Measurements from ENCODE around the gene BRD1. TPM values are rescaled to one million over a fixed set of nuclear protein-coding genes. Genes with fewer than 3 reads are reported as not detected.
A peak's percentile ranks its signal among the peaks of the same experiment; 100 is the strongest.

The BRD1 gene
- total and polyA plus RNA-seq, 3 donors from 2014 or later, result 113 to 122 (median 114) TPM

DNA sequence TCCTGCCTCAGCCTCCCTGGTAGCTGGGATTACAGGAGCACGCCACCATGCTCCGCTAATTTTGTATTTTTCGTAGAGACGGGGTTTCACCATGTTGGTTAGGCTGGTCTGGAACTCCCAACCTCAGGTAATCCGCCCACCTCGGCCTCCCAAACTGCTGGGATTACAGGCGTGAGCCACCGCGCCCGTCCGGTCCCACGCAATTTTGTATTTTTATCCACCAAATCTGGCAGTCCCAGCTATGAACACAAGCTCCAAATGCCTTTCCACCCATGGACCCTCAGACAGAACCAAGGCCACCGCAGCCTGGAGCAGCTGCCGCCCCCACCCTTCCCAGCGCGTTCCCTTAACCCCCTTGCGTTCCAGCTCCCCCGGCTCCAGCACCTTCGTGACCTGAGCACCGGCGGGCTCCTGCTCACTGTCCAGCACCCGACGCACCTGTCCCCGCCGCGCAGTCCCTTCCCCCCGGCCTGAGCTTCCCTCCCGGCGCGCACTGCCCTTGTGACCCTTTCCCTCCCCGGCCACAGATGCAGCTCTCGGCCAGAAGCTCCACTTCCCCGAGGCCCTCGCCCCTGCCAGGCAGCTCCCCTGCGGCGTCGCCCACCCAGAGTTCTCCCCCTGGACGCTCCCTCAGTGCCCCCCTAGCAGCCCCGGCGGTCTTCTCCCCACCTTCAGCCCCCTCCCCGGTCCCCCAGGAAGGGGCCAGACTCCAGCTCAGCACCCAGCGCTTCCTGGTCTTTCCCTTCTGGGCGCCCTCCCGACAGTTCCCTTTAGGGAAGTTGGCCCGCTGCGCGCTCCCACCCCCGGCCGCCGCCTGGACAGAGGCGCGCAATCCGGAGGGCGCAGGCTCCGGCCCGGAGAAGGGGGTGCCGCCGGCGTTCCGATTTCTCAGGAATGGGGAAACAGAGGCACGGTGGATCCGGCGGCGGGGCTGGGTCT is 20.3 kb upstream of the BRD1 start:
- H3K27me3 ChIP-seq, result no peaks in the 10 kb centered on the region
- WGBS, 2 donors, result 16 to 20% methylated on average over 41 to 64 of the region's 64 CpGs
- intact Hi-C loops (cut with DNase I; ENCODE audit: low total_unique reads), result no loop called here

DNA sequence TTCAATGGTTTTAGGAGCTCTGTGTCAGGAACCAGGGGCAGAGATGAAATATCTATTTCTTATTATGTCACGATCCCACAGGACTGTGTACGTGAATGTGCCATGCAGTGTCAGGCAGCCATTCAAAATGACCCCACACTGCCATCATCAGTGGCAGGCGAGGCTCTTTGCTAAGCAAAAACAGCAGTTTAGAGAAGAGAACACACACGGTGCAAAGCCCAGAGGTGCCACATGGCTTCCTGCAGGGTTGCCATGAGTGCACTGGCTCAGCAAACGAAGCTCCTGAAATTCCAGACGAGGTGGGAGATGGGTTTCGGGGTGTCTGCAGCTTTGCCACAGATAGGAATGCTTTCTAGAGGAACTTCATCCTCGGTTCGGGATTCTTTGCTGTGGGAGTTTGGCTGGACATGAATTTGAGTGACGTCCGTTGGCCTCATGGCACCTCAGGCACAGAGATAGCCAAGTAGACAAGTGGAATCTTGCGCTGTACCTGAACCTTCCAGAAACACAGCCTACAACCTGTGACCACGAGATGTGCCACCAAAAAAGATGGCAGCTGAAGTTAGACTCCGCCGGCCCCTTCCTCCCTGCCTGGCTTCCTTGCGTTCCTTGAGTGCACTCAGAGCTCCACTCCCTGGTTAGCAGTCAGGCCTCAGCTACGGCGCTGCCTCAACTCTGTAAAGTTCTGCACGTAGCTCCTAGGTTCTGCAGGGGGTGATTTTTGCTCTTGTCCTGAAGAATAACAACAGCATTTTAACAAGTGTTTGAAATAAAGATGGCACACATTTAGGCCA is 18.2 kb upstream of the BRD1 start:
- Histone ChIP-seq H3K36me3 (ENCODE audit: low read depth, missing control alignments) (no peaks in the 10 kb centered on the region), H3K27me3 (no peaks in the 10 kb centered on the region), H3K4me3 (no peak overlapping the region), H3K4me1 (peaks cover 16% of the 10 kb centered on the region), H3K9me3 (no peaks in the 10 kb centered on the region), H3K27ac (no peak overlapping the region)
- no peak for DNase-seq
- TF ChIP-seq, protein P1, sequence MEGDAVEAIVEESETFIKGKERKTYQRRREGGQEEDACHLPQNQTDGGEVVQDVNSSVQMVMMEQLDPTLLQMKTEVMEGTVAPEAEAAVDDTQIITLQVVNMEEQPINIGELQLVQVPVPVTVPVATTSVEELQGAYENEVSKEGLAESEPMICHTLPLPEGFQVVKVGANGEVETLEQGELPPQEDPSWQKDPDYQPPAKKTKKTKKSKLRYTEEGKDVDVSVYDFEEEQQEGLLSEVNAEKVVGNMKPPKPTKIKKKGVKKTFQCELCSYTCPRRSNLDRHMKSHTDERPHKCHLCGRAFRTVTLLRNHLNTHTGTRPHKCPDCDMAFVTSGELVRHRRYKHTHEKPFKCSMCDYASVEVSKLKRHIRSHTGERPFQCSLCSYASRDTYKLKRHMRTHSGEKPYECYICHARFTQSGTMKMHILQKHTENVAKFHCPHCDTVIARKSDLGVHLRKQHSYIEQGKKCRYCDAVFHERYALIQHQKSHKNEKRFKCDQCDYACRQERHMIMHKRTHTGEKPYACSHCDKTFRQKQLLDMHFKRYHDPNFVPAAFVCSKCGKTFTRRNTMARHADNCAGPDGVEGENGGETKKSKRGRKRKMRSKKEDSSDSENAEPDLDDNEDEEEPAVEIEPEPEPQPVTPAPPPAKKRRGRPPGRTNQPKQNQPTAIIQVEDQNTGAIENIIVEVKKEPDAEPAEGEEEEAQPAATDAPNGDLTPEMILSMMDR (IDR thresholded peaks at IDR 0.05), result no peak
- TF ChIP-seq POLR2A (IDR thresholded peaks at IDR 0.05), result no peak
- intact Hi-C loops (cut with DNase I; ENCODE audit: low total_unique reads), result no loop called here
- WGBS, 2 donors, result 85 to 91% methylated on average over 17 to 19 of the region's 19 CpGs

More for the DNA sequence above, 20.3 kb upstream of the BRD1 start:
- no peak for DNase-seq
- Histone ChIP-seq H3K4me1 (peaks cover 16% of the 10 kb centered on the region), H3K4me3 (peak overlapping the region; percentile 12 to 42), H3K36me3 (ENCODE audit: low read depth, missing control alignments) (no peaks in the 10 kb centered on the region), H3K9me3 (no peaks in the 10 kb centered on the region), H3K27ac (no peak overlapping the region)
- TF ChIP-seq, protein P1 (IDR thresholded peaks at IDR 0.05), result no peak
- no peak for TF ChIP-seq POLR2A (IDR thresholded peaks at IDR 0.05)

DNA sequence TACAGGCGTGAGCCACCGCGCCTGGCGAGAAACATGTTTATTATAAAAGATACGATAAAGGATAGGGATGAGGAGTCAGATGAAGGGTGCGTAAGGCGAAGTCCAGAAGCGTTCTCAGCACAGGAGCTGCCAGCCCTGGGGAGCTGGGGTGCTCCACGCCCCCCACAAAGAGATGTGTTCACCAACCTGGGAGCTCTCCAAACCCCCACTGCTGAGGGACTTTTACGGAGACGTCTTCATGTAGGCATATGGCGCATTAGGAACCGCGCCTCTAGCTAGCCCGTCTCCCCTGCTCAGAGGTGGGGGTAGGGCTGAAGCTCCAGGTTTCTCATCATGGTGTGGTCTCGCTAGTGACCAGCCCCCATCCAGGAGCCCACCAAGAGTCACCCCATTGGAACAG is 17.6 kb upstream of the BRD1 start:
- intact Hi-C loops (cut with DNase I; ENCODE audit: low total_unique reads), result no loop called here
- Histone ChIP-seq H3K27ac (no peak overlapping the region), H3K9me3 (no peaks in the 10 kb centered on the region), H3K36me3 (ENCODE audit: low read depth, missing control alignments) (no peaks in the 10 kb centered on the region), H3K27me3 (no peaks in the 10 kb centered on the region), H3K4me3 (no peak overlapping the region), H3K4me1 (peaks cover 16% of the 10 kb centered on the region)
- WGBS, 2 donors, result 83 to 84% methylated on average over 13 to 16 of the region's 16 CpGs
- DNase-seq, result no peak
- TF ChIP-seq, protein P1 (IDR thresholded peaks at IDR 0.05), result no peak
- no peak for TF ChIP-seq POLR2A (IDR thresholded peaks at IDR 0.05)

DNA sequence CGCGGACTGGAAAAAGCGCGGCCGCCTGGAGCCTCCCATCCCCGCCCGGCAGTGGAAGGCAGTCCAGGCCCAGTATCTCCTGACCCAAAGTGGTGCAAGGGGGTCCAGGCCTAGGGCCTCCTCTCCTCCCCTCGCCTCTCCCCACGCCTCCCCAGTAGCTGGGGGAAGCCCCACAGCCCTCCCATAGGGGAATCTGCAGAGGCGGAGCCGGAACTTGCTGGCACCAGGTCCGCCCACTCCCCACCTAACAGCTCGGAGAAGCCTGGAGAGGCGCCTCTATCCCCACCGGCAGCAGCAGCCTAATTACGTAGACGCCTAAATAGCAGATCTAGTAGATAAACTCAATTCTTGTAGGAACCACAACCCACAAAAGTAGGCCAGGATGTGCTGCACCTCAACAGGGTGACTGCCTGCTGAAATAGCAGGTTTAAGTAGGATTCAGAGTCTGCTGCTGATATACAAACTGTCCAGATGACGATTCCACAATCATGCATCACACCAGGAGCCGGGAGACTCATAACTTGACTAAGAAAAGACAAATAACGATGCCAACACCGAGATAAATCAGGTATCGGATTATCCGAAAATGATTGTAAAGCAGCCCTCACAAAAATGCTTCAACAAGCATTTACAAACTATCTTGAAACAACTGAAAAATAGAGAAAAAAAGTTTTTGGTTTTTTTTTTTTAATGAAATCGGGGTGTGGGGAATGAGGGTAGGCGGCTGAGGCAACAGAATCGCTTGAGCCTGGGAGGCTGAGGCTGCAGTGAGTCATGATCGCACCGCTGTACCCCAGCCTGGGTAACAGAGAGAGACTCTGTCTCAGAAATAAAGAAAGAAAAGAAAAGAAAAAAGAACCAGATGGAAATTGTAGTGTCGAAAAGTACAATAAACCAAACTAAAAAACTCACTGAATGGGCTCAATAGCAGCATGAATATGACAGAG is 11.4 kb upstream of the BRD1 start:
- Histone ChIP-seq H3K36me3 (ENCODE audit: low read depth, missing control alignments) (no peaks in the 10 kb centered on the region), H3K4me1 (no peaks in the 10 kb centered on the region), H3K9me3 (no peaks in the 10 kb centered on the region), H3K27me3 (no peaks in the 10 kb centered on the region), H3K4me3 (peak overlapping the region; percentile 26 to 29), H3K27ac (no peak overlapping the region)
- intact Hi-C loops (cut with DNase I; ENCODE audit: low total_unique reads), result no loop called here
- no peak for DNase-seq
- TF ChIP-seq, protein P1 (IDR thresholded peaks at IDR 0.05), result no peak
- TF ChIP-seq POLR2A (IDR thresholded peaks at IDR 0.05), result no peak
- 59% methylated on average over 12 to 29 of the region's 29 CpGs for WGBS, 2 donors
